Colon (tissue), 2 donors: ENCODE measurements around the gene DOCK11.
"Not testable (repeated sequence)": the region's sequence is repeated elsewhere in the genome, so short reads cannot be mapped to it uniquely, and the experiment has no call there.

Source experiments
- FAIRE-seq: peaks from 2 replicates; lab custom pipeline; 2012; peaks lifted over from hg19 to GRCh38; lab: Jason Lieb, UNC
- donor health status: control.
- donor health status: control.

Gene DOCK11

GRCh38 chrX:118495061-118495921, at the start of gene DOCK11:
TSS of gene DOCK11 (plus strand) at chrX:118495815. CDS start at chrX:118495972, 157 bp downstream.
- FAIRE-seq: no peak

DNA sequence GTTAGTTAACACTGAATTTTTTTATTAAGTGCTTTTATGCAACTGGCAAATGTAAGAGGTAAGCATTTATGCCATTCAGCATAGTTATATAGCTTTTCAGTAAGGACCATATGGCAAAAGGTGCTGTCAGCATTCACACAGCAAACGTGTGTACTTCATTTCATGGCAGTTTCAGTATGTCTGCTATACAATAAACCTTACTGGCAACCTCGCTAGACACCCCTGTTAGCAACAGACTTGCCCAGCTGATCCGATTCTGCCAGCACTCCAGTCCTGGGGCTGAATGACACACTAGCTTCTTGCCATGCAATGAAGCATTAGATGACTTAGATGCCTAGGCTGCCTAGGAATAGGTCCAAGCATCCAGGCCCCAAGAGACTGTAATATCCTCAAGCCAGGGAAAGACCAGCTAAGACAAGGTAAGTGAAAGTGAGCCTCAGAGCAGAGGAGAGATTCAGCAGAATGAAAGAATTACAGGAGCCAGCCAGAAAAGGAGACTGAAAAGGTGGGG, 47.3 kb upstream of the DOCK11 start:
- FAIRE-seq: no peak

DNA sequence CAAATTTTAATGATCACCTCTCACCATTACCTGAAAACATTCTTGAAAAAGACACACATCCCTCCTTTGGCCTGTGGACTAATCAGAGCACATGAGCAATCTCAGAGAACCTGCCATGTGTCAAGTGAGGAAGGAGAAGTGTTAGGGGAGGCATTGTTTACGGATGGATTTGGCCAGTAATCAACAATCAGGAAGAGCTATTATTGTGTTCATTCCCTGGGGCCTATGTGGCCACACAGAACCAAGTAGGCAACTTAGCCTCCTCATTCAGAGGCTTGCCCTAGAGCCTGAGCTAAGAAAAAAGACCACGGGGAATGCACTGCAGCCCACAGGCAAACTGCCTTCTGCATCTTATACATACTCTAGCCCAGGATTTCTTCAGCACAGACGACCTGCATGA, 40.6 kb upstream of the DOCK11 start:
- FAIRE-seq: no peak

DNA sequence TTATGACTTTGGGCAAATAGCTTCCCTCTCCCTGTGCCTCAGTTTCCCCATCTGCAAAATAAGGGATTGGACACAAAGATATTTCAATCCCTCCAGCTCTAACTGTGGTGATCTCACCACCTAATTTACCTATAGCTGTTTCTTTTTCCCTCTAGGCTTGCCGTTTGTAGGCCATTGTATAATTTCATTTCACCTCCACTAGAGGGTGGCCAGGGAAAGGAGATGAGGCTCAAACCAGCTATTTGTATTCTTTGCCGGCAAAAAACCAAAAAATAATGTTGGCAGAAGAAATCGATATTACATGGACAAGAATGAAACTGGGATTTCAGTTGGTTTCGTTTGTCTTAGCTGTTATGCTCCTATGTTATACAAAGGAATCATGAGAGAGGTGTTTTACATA, 36.1 kb upstream of the DOCK11 start:
- FAIRE-seq: peak; percentile 68

DNA sequence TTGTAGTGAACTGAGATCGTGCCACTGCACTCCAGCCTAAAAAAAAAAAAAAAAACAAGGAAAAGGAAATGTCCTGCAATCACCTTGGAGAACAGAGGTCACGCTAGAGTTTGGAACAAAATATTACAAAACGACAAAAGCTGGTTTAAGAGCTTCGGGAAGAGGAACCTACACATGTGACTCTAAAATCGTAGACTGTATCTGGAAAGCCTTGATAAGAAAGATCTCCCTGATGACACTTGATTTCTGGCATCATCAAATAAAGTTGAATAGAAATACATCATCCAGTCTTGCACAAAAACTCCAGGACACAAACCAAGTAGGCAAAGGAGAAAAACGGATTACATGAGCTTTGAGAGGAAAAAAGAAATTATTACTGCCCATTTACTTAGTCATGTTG, 31.1 kb upstream of the DOCK11 start:
- no peak for FAIRE-seq

DNA sequence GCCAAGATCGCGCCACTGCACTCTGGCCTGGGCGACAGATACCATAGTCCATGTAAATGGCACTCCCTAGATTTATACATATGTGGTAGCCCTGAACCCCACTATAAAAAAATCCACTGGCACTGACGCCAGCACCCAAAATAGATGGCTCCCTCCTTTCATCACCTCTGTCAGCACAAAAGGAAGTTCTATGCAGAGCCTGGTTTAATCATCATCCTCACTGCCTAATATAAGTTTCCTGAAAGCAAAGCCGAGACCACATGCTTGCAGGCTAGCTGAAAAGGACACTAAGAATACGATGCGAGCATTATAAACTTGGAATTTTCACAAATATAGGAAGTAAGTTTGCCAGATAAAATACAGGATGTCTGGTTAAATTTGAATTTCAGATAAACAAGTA, 27.5 kb upstream of the DOCK11 start:
- FAIRE-seq: peak; percentile 83

DNA sequence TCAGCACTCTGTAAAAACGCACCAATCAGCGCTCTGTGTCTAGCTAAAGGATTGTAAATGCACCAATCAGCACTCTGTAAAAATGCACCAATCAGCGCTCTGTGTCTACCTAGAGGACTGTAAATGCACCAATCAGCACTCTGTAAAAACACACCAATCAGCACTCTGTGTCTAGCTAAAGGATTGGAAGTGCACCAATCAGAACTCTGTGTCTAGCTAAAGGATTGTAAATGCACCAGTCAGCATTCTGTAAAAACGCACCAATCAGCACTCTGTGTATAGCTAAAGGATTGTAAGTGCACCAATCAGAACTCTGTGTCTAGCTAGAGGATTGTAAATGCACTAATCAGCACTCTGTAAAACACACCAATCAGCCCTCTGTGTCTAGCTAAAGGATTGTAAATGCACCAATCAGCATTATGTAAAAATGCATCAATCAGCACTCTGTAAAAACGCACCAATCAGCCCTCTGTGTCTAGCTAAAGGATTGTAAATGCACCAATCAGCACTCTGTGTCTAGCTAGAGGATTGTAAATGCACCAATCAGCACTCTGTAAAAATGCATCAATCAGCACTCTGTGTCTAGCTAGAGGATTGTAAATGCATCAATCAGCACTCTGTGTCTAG, 24.8 kb upstream of the DOCK11 start:
- not testable (repeated sequence) for FAIRE-seq

DNA sequence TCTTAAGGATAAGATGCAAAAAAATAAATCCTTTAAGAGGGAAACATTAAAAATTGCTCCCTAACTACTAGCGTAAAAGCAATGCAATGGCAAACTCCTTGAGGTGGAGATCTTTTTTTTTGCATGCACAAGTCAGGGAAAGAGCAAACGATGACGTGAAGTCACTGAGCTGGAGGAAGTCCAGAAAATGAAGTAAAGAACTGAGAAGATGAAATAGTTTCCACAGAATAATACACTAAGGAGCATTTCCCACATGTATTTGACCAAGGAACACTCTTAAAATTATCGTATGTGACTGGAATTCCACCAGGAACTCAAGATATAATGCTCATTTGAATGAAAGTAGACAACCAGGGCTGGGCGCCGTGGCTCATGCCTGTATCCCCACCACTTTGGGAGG, 21.0 kb upstream of the DOCK11 start:
- FAIRE-seq: no peak

- FAIRE-seq: no peak
Observed at GRCh38 chrX:118475903-118476302, 19.7 kb upstream of the DOCK11 start.

DNA sequence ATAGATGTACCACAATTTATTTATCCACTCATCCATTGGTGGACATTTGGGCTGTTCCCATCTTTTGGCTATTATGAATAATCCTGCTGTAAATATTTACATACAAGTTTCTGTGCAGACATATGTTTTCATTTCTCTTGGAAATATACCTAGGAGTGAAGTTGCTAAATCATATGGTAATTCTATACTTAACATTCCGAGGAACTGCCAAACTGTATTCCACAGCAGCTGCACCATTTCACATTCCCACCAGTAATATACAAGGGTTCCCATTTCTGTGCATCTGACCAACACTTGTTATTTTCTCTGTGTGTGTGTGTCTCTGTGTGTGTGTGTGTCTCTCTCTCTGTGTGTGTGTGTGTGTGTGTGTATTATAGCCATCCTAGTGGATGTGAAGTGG, 15.4 kb upstream of the DOCK11 start:
- FAIRE-seq: no peak

DNA sequence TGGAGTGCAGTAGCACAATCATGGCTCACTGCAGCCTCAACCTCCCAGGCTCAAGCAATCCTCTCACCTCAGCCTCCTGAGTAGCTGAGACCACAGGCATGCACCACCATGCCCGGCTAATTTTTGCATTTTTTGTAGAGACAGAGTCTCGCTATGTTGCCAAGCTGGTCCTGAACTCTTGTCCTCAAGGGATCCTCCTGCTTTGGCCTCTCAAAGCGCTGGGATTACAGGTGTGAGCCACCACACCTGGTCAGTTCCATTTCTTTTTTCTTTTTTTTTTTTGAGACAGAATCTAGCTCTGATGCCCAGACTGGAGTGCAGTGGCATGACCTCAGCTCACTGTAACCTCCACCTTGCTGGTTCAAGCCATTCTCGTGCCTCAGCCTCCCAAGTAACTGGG, 13.2 kb upstream of the DOCK11 start:
- not testable (repeated sequence) for FAIRE-seq

- no peak for FAIRE-seq
Observed at GRCh38 chrX:118484216-118484903, 11.3 kb upstream of the DOCK11 start.

GRCh38 chrX:118486693-118487092, 8.9 kb upstream of the DOCK11 start:
- not testable (repeated sequence) for FAIRE-seq

- no peak for FAIRE-seq
Observed at GRCh38 chrX:118493016-118493415, 2.6 kb upstream of the DOCK11 start.

GRCh38 chrX:118493653-118494297, 1.8 kb upstream of the DOCK11 start:
- FAIRE-seq: no peak

GRCh38 chrX:118495958-118496762, 545 bp downstream of the DOCK11 start:
- FAIRE-seq: no peak

- no peak for FAIRE-seq
Observed at GRCh38 chrX:118496763-118497079, 1.1 kb downstream of the DOCK11 start.

- FAIRE-seq: no peak
Observed at GRCh38 chrX:118497180-118497818, 1.7 kb downstream of the DOCK11 start.

DNA sequence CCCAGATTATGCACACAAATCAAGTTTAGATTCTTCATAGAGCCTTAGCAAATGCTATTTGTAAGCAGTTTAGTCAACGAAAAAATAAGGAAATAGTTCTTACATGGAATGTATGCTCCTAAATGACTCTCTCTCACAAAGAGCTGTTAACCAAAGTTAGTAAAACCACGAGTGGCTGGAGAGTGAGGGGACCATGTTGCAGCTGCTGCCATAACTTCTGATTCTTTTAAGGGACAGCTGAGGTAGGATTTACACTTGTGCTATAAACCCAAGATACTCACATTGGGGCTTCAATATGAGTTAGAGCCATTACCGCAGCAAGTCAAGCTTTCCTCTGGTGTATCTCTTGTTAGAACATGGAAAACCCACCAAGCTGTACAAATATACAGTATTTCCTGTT, 2.7 kb downstream of the DOCK11 start:
- no peak for FAIRE-seq

DNA sequence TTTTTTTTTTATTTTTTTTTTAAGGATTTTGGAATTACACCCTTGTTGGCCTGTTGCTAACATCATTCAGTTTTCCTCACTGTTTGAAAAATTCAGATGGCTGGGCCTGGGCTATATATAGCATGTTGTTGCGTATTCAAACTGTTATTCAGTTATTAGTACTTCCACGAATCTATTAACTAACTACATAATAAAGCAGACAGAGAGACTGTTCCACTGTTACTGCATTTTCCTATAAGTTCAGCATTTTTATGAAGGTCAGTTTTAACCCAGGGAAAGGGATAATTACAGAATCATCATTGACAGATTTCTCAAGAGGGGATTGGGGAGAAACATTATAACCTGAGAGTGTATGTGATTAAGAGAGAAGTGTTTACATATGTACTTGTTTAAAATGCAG, 3.1 kb downstream of the DOCK11 start:
- peak; percentile 5 for FAIRE-seq

GRCh38 chrX:118499295-118499694, 3.7 kb downstream of the DOCK11 start:
- no peak for FAIRE-seq
